G401 (cell line): Measurements from ENCODE around the gene POLD1. TPM values are rescaled to one million over a fixed set of nuclear protein-coding genes. Genes with fewer than 3 reads are reported as not detected.

Experiments
- DNase-seq: peaks from one replicate; pipeline ENCODE4 v3.0.0-alpha.2; 2015; ENCODE audit warnings: low spot score
- in situ Hi-C: cut with HindIII; loops from 2 replicates; pipeline ENCODE4 v1.10.0; 2016; ENCODE audit warnings: low sequenced_read_pairs, mixed read lengths
- total RNA-seq: library from RNA; depleted of rRNA; stranded (reverse); fragments of >200 nt; shearing (Covaris generic); gene quantifications from 2 replicates; pipeline ENCODE4 v1.2.3, GENCODE V29; 2014

The POLD1 gene
- total RNA-seq, 1 experiment from 2014 or later, result 151 TPM

DNA sequence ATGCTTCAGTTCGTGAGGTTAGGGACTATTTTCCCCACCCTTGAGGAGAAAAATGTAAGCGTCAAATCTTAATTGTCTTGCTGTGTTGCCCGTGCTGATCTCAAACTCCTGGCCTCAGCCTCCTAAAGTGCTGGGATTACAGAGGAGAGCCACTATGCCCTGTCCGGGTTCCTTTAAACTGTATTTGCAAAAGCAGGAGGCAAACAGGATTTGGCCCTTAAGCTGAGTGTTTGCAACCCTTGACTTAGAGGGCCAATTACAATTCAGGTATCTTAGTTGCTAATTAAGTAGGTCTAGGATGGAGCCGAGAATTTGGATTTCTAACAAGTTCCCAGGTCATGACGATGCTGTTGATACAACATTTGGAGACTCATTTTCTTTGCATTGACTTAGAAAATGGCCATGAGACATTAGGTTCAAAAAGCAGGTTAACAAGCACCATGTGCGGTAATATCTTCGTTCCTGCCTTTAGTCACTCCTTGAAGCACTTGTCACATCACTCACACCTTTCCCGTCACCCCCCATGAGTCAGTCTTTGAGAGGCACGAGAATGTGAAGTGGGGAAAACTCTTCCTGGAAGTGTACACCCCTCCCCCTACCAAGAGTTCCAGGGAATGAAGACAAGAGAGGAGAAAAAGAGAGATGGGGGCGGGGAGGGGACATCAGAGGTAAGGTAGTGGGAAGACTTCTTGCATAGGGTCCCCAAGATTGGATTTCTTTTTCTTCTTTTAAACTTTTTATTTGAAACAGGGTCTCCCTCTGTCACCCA is 21.3 kb upstream of the POLD1 start:
- in situ Hi-C loops, result no loop called here
- DNase-seq, result no peak

DNA sequence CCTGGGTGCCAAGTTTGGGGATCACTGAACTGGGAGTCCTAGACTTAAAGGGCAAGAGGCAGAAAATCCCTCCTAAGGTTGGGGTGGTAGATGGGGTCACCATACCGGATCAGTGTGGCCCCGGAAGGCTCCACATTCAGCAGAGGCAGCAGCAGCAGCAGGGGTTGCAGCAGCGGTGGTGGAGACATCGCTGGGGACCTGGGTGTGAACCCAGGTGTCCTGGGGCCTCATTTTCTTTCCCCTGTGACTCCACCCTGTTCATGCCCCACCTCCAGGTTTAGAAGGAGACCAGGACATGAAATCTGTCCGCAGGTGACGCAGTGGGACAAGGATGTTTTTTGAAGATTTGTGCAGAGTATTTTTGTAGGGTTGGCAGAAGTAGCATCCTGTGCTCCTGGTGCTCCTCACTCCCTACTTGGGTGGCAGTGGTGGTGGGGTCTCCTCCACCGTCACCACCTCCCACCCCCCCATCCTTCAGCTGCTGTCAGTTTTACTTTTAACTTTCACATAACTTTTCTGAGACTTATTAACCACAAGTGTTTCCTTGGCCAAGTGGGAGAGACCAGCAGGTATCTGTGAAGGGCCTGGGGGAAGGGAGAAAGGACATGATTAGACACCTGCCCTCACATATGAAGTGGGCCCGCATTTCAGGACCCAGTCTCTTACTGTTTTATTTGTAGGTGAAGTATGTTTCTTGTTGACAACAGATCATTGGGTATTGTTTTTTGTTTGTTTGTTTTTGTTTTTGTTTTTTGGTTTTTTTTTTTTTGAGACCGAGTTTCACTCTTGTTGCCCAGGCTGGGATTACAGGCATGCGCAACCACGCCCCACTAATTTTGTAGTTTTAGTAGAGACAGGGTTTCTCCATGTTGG is 18.5 kb upstream of the POLD1 start, which contains the start of gene NAPSA:
TSS of gene NAPSA (minus strand) at position 206 of the 873 bp plus-strand sequence. CDS start at position 188, 18 bp downstream.
- DNase-seq, result no peak
- in situ Hi-C loops, result no loop called here

DNA sequence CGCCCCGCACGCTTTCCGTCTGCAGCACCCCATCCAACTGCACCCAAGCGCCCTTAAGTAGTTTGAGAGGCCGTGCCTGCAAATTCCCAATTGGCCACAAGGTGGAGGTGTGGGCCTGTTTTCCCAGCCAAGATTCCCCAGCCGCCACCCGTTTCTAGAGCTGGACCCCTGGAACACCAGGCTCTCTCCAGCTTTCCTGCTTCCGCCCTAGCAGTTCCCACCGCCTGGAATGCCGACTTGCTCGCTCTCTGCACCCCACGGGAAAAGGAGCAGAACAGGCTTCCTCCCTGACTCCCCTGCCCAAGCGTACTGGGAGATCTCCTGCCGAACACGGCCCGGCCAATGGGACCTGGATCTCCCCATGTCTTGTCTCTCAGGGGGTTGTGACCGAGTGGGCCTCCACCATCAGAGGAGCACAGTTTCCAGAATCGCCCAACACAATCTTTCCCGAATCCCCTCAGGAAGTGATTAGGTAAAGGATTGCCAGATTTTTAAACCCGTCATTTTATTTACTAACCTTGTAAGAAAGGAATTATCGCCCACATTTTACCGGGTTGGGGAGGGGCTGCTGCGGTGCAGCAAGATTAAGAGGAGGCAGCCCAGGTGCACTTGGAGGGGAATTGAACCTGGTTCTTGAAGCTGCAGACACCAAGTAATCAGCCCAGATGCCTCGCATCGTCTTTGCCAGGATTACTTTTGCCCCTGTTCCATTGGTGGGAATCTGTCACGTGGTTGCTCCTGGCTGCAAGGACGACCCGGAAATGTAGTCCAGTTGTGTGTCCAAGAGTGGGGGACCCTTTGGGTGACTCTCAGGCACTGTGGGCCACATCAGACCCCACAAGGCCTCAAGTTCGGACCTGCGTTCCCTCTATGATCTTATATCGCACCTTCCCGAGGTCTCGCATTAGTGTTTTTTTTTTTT is 15.2 kb upstream of the POLD1 start:
- in situ Hi-C loops, result no loop called here
- DNase-seq, result peak; percentile 90

GRCh38 chr19:50371914-50372475 is 12.2 kb upstream of the POLD1 start:
- no peak for DNase-seq
- in situ Hi-C loops, result no loop called here

DNA sequence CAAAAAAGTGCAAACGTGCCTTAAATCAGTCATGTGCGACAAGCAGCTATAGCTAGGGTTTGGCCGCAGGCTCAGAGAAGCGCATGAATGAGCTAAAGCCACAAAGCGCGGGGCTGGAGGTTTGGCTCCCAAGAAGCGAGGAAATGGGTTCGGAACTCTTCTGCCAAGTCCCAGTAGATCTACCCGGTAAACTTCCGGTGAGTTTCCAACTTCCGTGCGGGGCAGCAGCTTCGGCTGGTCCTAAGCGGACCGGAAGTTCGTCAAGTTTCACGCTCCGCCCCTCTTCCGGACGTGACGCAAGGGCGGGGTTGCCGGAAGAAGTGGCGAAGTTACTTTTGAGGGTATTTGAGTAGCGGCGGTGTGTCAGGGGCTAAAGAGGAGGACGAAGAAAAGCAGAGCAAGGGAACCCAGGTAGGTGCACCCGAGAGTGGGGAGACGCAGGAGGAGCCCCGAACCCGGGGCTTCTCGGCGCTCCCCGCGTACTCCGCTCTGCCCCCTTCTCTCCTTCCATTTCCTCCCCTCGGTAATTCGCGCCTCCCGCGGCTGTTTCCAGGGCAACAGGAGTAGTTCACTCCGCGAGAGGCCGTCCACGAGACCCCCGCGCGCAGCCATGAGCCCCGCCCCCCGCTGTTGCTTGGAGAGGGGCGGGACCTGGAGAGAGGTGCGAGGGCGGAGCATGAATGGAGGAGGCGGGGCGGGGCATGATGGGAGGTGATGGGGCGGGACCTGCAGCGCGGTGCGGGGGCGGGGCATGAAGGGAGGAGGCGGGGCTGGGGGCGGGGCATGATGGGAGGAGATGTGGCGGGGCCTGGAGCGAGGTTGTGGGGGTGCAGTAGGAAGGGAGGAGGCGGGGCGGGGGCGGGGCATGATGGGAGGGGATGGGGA is 7.7 kb upstream of the POLD1 start, which contains the start of gene NR1H2:
TSS of gene NR1H2 (plus strand) at position 292 of the 885 bp plus-strand sequence. CDS start 1,149 bp downstream, outside the sequence.
- peak; percentile 98 for DNase-seq
- in situ Hi-C loops, result no loop called here

GRCh38 chr19:50377051-50377461 is 7.1 kb upstream of the POLD1 start:
- in situ Hi-C loops, result no loop called here
- DNase-seq, result peak; percentile 25

GRCh38 chr19:50377517-50377916 is 6.6 kb upstream of the POLD1 start:
- no peak for DNase-seq
- in situ Hi-C loops, result no loop called here

- DNase-seq, result no peak
- in situ Hi-C loops, result no loop called here
These were observed 5.8 kb upstream of the POLD1 start for GRCh38 chr19:50378169-50378862.

- DNase-seq, result no peak
- in situ Hi-C loops, result no loop called here
These were observed 5.3 kb upstream of the POLD1 start for GRCh38 chr19:50378863-50379236.

GRCh38 chr19:50379602-50380001 is 4.5 kb upstream of the POLD1 start:
- in situ Hi-C loops, result no loop called here

GRCh38 chr19:50380137-50380536 is 4.0 kb upstream of the POLD1 start:
- no peak for DNase-seq
- in situ Hi-C loops, result no loop called here

More at GRCh38 chr19:50379602-50380001, 4.5 kb upstream of the POLD1 start:
- DNase-seq, result no peak

GRCh38 chr19:50380751-50381151 is 3.4 kb upstream of the POLD1 start:
- no peak for DNase-seq
- in situ Hi-C loops, result no loop called here

GRCh38 chr19:50381881-50382729 is 2.0 kb upstream of the POLD1 start:
- no peak for DNase-seq
- in situ Hi-C loops, result no loop called here

DNA sequence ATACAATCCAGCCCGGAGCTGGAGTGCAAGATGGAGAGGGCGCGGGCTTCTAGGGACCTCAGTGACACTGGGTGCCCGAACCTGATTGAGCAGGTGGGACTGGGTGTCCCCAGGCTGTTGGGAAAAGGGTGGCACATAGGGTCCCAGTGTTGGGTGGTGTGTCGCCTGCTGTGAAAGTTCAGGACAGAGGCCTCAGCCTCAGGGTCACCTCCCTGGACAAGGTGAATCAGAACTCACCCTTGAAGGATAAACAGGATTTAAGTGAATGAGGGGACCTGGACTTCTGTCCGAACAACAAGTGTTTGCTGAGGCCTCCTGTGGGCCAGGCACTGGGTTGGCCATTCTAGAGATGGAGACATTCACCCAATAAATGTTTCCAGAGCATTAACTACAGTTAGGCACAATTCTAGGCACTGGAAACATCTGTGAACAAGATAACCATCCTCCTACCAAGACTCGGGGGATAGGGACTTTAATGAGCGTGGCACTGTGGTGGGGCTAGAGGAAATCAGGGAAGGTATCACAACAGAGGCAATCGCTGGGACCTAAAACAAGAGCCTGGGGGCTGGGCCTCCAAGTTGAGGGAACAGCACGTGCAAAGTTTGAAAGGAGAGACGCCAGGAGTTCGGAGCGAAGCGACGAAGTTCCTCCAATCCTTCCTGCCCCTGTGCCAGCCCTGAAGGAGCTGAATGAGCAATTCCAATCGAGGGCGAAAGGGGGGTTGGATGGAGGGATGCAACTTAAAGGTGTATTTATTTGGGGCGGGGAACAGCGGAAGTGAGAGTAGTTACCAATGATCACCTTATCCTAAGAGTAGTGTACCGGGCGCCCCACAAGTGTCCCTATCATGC is 921 bp upstream of the POLD1 start:
- in situ Hi-C loops, result no loop called here
- DNase-seq, result no peak

DNA sequence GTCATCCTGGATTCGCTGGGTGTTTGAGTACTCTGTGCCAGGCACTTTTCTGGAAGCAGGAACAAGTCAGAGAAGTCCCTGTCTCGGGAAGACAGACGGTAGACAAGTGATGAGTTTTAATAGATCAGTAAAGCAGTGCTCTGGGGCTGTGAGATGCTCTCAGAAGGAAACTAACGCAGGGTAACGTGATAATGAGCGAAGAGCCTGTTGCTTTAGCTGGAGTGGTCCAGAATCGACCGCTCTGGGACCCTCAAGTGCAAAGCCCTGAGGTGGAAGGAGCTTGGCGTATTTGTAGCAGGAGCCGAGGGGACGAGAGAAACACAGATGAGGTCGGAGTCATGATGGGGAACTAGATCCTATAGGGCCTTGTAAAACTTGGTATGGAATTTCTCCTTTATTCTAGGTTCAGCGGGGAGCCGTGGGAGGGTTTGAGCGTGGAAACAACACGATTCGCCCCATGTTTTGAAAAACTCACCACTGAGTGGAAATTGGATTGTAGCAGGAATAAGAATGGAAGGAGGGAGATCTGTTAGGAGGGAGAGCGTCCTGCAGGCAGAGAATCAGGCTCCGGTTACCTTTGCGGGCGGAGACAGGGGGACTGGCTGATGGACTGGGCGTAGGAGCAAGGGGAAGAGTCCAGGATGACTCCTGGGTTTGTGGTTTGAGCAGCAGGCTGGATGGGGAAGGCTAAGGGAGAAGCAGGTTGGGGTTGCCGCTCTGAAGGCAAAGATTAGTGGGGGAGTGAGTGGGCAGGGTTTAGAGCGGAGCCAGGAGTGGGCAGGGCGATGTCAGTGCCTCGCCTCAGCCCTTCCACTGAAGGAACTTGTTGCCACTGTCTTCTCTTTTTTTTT is 763 bp downstream of the POLD1 start:
- in situ Hi-C loops, result no loop called here
- DNase-seq, result peak; percentile 39
